ENCODE measurements around the gene E2F7. TPM values are rescaled to one million over a fixed set of nuclear protein-coding genes. Genes with fewer than 3 reads are reported as not detected.
A peak's percentile ranks its signal among the peaks of the same experiment; 100 is the strongest.

The E2F7 gene
- total RNA-seq, 1 donor from 2014 or later: 40.5 TPM

GRCh38 chr12:77054851-77055250 is 10.5 kb downstream of the E2F7 start:
- Histone ChIP-seq H2AFZ (replicated peaks) (no peak overlapping the region), H3K27me3 (no peaks in the 10 kb centered on the region), H3K4me3 (no peak overlapping the region), H3K36me3 (peaks cover 22% of the 10 kb centered on the region), H4K20me1 (ENCODE audit: low read depth) (peaks cover 22% of the 10 kb centered on the region), H3K4me1 (no peaks in the 10 kb centered on the region), H3K79me2 (ENCODE audit: low read depth) (peaks cover 78% of the 10 kb centered on the region), H3K4me2 (no peak overlapping the region), H3F3A (ENCODE audit: low read depth) (peaks cover 14% of the 10 kb centered on the region), H3K9me3 (ENCODE audit: low read depth) (no peaks in the 10 kb centered on the region), H3K9ac (no peak overlapping the region), H3K27ac (no peak overlapping the region)
- H3K36me3 Mint-ChIP-seq: peaks cover 43% of the 10 kb centered on the region
- H3K9me3 Mint-ChIP-seq: no peaks in the 10 kb centered on the region
- TF ChIP-seq EZH2phosphoT487 (IDR thresholded peaks at IDR 0.05): no peak
- no peak for TF ChIP-seq EZH2 (IDR thresholded peaks at IDR 0.05)
- no peak for TF ChIP-seq CTCF (IDR thresholded peaks at IDR 0.05)
- no peaks in the 10 kb centered on the region for H3K27me3 Mint-ChIP-seq (ENCODE audit: insufficient read depth, low read depth)
- H3K4me3 Mint-ChIP-seq: no peak overlapping the region
- no peak overlapping the region for H3K27ac Mint-ChIP-seq
- peaks cover 2% of the 10 kb centered on the region for H3K4me1 Mint-ChIP-seq
- DNase-seq (ENCODE audit: low spot score): no peak

- H3K4me3 Mint-ChIP-seq: no peak overlapping the region
- peaks cover 40% of the 10 kb centered on the region for H3K36me3 Mint-ChIP-seq
- Histone ChIP-seq H3K9ac (no peak overlapping the region), H3K4me3 (no peak overlapping the region), H3K36me3 (peaks cover 26% of the 10 kb centered on the region), H3K27me3 (no peaks in the 10 kb centered on the region), H3K27ac (no peak overlapping the region), H3K9me3 (ENCODE audit: low read depth) (no peaks in the 10 kb centered on the region), H2AFZ (replicated peaks) (no peak overlapping the region), H3K4me2 (no peak overlapping the region), H3F3A (ENCODE audit: low read depth) (peaks cover 14% of the 10 kb centered on the region), H3K4me1 (no peaks in the 10 kb centered on the region), H4K20me1 (ENCODE audit: low read depth) (peaks cover 18% of the 10 kb centered on the region), H3K79me2 (ENCODE audit: low read depth) (peaks cover 62% of the 10 kb centered on the region)
- TF ChIP-seq EZH2phosphoT487 (IDR thresholded peaks at IDR 0.05): no peak
- TF ChIP-seq CTCF (IDR thresholded peaks at IDR 0.05): no peak
- no peak for TF ChIP-seq EZH2 (IDR thresholded peaks at IDR 0.05)
- H3K27me3 Mint-ChIP-seq (ENCODE audit: insufficient read depth, low read depth): no peaks in the 10 kb centered on the region
- H3K27ac Mint-ChIP-seq: no peak overlapping the region
- no peaks in the 10 kb centered on the region for H3K9me3 Mint-ChIP-seq
- no peak for DNase-seq (ENCODE audit: low spot score)
- peaks cover 2% of the 10 kb centered on the region for H3K4me1 Mint-ChIP-seq
These were observed 12.1 kb downstream of the E2F7 start for GRCh38 chr12:77053259-77053658.

GRCh38 chr12:77049767-77050353 is 15.5 kb downstream of the E2F7 start:
- Mint-ChIP-seq H3K4me3 (no peak overlapping the region), H3K9me3 (no peaks in the 10 kb centered on the region), H3K4me1 (peaks cover 2% of the 10 kb centered on the region), H3K36me3 (peaks cover 39% of the 10 kb centered on the region), H3K27me3 (ENCODE audit: insufficient read depth, low read depth) (no peaks in the 10 kb centered on the region), H3K27ac (no peak overlapping the region)
- H3K4me3 ChIP-seq: no peak overlapping the region
- no peak overlapping the region for H2AFZ ChIP-seq (replicated peaks)
- H4K20me1 ChIP-seq (ENCODE audit: low read depth): no peaks in the 10 kb centered on the region
- H3K79me2 ChIP-seq (ENCODE audit: low read depth): peaks cover 32% of the 10 kb centered on the region
- no peak overlapping the region for H3K4me2 ChIP-seq
- no peaks in the 10 kb centered on the region for H3K4me1 ChIP-seq
- H3K9me3 ChIP-seq (ENCODE audit: low read depth): no peaks in the 10 kb centered on the region
- no peak overlapping the region for H3K9ac ChIP-seq
- TF ChIP-seq CTCF (IDR thresholded peaks at IDR 0.05): peak; percentile 83
- no peak for TF ChIP-seq EZH2phosphoT487 (IDR thresholded peaks at IDR 0.05)
- H3K27me3 ChIP-seq: no peaks in the 10 kb centered on the region
- no peak overlapping the region for H3K27ac ChIP-seq
- peak; percentile 63 for DNase-seq (ENCODE audit: low spot score)
- H3F3A ChIP-seq (ENCODE audit: low read depth): peaks cover 14% of the 10 kb centered on the region
- H3K36me3 ChIP-seq: peaks cover 21% of the 10 kb centered on the region

All from neural progenitor cell (in vitro differentiated cells).